ENCODE results near the gene PDGFD.
A peak's percentile ranks its signal among the peaks of the same experiment; 100 is the strongest.

The PDGFD gene

GRCh38 chr11:104164028-104164520 is at the start of gene PDGFD:
Gene PDGFD, minus strand, starts transcription at chr11:104164147.
- peak; percentile 37 for DNase-seq (ENCODE audit: low read depth)

- no peak for DNase-seq (ENCODE audit: low read depth)
Observed at GRCh38 chr11:104206936-104207335, 43.0 kb upstream of the PDGFD start.

- DNase-seq (ENCODE audit: low read depth) = no peak
Observed at GRCh38 chr11:104205838-104206237, 41.9 kb upstream of the PDGFD start.

DNA sequence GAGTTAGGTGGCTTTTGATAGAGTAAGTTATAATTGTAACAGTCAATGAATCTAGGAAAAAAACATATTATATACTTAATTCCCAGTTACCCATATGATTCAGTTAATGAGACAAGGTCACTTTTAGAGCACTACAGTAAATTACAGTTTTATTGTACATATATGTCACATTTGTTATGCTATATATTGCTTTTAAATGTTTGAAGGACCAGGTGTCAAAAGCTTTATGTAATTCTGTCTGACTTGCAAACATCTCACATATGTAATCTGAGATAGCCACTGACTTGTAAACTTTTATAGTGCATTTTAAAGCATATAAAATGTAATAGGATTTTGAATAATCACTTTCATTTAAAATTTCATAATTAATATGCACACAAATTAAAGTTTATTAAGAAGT is 36.7 kb upstream of the PDGFD start:
- no peak for DNase-seq (ENCODE audit: low read depth)

GRCh38 chr11:104199053-104199452 is 35.1 kb upstream of the PDGFD start:
- no peak for DNase-seq (ENCODE audit: low read depth)

GRCh38 chr11:104198576-104198975 is 34.6 kb upstream of the PDGFD start:
- DNase-seq (ENCODE audit: low read depth) = no peak

DNA sequence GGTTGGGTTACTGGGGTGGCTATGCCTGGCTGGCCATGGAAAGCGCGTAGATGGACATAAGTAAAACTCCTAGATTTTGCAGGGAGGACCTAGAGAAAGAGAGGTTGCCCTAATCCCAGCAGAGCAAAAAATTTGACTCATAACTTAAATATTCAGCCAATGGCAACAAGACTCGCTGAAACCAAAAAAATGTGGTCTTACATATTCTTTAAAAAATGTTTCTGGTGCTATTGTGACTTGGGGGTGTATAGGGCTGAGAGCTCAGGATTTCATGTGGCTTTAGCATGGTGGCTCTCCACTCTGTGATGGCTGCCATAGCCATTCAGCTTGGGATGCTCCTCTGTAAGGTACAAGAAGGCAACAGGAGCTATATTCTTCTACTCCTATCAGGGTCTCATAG is 27.2 kb upstream of the PDGFD start:
- no peak for DNase-seq (ENCODE audit: low read depth)

DNA sequence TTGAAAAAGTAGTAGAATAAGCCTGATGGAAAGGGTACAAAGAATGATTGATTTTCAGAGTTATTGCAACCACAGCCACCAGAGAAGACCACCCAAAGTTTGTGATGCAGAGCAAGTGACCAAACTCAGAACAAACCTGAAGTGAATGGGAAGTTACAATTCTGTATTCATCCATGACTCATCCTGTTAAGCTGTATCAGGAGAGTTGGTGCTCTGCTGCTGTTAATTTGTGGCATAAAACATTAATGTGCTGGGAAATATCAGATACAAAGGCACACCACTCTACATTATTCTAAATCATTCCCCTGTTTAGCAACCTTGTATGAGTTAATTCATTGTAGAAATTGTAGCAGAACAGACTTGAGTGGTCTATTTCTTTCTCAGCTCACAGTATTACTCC is 19.6 kb upstream of the PDGFD start:
- DNase-seq (ENCODE audit: low read depth) = no peak

- no peak for DNase-seq (ENCODE audit: low read depth)
Observed at GRCh38 chr11:104175769-104176168, 11.8 kb upstream of the PDGFD start.

DNA sequence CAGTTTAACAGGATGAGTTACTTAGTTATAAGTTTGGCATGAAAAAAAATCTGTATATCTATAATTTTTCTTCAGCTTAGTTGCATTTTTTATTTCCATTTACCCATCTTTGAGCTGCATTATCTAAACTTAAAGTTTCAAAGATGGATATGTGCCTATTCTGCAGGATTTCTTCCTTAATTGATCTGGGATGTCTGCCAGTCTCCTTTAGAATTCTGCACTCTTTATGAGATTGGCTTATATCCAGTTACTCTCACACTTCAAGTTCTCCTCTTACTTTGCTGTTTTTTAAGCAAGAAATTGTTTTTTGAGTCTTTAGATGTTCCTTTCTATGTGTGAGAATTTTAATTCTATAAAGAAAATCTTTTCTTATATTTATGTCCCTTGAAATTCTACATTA is 5.1 kb upstream of the PDGFD start:
- no peak for DNase-seq (ENCODE audit: low read depth)

GRCh38 chr11:104165014-104165413 is 1.1 kb upstream of the PDGFD start:
- no peak for DNase-seq (ENCODE audit: low read depth)

GRCh38 chr11:104163100-104164027 is 583 bp downstream of the PDGFD start:
- no peak for DNase-seq (ENCODE audit: low read depth)

- no peak for DNase-seq (ENCODE audit: low read depth)
Observed at GRCh38 chr11:104161751-104162450, 2.0 kb downstream of the PDGFD start.

- DNase-seq (ENCODE audit: low read depth) = no peak
Observed at GRCh38 chr11:104159356-104159755, 4.6 kb downstream of the PDGFD start.

- DNase-seq (ENCODE audit: low read depth) = no peak
Observed at GRCh38 chr11:104155375-104155774, 8.6 kb downstream of the PDGFD start.

DNA sequence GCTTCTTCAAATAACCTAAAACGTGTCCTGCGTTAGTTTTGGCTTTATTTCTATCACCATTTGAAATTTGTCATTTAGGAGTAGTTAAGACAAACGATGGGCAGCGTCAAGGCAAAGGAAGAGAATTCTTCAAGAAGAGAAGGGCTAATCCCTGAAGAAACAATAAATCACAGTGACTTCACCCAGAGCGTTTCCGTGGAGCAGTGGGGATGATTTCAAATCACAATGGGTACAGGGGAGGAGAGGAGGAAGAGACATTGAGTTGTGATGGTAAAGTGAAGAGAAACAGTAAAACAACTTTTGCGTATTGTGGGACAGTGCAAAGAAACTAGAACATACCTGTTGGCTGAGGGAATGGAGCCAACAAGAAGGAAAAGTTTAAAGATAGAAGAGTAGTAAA is 9.7 kb downstream of the PDGFD start:
- DNase-seq (ENCODE audit: low read depth) = no peak

- no peak for DNase-seq (ENCODE audit: low read depth)
Observed at GRCh38 chr11:104152941-104153505, 10.9 kb downstream of the PDGFD start.

GRCh38 chr11:104151404-104152204 is 12.3 kb downstream of the PDGFD start:
- no peak for DNase-seq (ENCODE audit: low read depth)

GRCh38 chr11:104148706-104149105 is 15.2 kb downstream of the PDGFD start:
- no peak for DNase-seq (ENCODE audit: low read depth)

GRCh38 chr11:104148074-104148473 is 15.9 kb downstream of the PDGFD start:
- DNase-seq (ENCODE audit: low read depth) = peak; percentile 64

DNA sequence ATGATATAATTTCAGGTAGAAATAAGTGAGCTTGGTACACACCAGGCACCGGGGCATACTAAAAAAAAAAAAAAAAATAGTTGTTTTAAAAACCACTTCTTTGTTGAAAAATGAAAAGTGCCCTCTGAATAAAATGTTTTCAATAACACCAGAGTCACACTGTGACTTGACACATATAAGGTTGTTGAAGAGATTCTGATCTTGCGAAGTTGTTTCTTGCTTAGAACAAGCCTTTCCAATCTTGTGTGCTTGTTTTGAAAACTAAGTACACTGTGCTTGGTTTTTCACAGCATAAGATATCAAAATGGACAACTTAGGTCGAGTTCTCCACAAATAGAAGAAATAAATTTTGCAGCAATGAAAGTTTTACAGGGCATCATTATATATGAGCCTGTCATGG is 17.0 kb downstream of the PDGFD start:
- no peak for DNase-seq (ENCODE audit: low read depth)

- peak; percentile 68 for DNase-seq (ENCODE audit: low read depth)
Observed at GRCh38 chr11:104146421-104146820, 17.5 kb downstream of the PDGFD start.

All from GM04504 (cell line).